ENCODE results near the gene CYP2D6. TPM values are rescaled to one million over a fixed set of nuclear protein-coding genes. Genes with fewer than 3 reads are reported as not detected.
"Not testable (repeated sequence)": the region's sequence is repeated elsewhere in the genome, so short reads cannot be mapped to it uniquely, and the experiment has no call there.

The CYP2D6 gene
- polyA plus RNA-seq, 4 donors: 2.5 to 7.3 (median 3.5) TPM

DNA sequence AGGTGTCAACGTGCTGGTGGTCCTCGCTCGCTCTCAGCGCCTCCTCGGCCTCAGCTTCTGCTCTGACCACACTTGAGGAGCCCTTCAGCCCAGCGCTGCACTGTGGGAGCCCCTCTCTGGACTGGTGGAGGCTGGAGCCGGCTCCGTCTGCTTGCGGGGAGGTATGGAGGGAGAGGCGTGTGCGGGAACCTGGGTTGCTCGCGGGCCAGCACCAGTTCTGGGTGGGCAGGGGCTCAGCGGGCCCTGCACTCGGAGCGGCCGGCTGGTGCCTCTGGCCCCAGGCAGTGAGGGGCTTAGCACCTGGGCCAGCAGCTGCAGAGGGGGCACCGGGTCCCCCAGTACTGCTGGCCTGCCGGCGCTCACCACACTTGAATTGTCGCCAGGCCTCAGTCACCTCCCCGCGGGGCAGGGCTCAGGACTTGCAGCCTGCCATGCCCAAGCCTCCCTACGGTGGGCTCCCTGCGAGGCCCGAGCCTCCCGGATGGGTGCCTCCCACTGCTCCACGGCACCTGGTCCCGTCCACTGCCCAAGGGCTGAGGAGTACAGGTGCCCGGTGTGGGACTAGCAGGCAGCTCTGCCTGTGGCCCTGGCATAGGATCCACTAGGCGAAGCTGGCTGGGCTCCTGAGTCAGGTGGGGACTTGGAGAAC lies 7.6 kb upstream of the CYP2D6 start:
- DNase-seq (ENCODE audit: low read depth in 4 of 4, low spot score in 3 of 4): no peak

DNA sequence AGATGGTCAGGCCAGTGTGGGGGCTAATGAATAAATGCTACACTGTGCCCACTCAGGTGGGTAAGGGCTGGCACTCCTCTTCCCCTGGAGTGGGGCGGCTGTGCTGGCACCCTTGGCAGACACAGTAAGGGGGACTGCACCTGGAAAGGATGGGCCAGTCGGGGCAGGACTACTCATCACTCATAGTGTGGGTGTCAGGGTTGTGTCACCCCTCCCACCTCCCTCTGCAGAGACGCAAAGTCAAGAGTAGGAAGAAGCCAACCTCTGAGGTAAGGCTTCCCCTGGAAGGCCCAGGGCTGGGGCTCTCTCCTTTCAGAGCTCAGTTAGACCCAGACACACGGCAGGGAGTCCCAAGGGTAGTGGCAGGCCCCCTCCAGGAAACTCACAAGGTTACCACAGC lies 5.1 kb upstream of the CYP2D6 start:
- DNase-seq (ENCODE audit: low read depth in 4 of 4, low spot score in 3 of 4): not testable (repeated sequence)

DNA sequence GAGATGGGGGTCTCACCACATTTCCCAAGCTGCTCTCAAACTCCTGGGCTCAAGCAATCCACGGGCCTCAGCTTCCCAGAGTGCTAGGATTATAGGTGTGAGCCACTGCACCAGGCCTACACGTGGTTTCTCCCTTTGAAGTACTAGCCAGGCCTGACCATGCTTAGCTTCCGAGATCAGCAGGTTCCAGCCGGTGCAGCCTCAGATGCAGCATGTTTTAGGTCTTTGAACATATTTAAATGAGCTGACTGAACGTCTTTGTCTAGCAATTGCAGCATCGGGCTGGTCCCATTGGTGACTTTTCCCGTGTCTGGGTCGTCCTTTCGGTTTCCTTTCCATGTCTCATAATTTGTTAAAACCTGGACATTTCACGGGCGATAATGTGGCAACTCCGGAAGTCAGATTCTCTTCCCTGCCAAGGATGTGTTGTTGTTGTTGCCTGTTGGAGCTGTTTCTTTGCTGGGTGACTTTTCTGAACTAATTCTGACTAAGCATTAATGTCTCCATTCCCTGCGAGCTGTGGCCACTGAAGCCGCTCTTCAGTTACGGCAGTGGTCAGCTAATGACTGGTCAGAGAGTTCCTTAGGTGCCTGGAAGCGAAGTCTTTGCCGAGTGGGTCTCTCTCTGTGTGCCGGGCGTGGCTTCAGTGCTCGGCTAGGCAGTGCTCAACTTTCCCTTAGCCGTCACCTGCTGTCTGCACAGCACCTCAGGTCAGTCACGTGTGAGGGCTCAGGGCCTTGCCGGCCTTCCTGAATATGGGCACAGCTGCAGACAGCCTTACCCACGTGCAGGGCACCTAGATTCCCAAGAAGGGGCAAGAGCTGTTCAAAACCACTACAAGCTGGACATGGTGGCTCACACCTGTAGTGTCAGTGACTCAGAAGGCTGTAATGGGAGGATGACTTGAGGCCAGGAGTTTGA lies 3.8 kb upstream of the CYP2D6 start:
- no peak for DNase-seq (ENCODE audit: low read depth in 4 of 4, low spot score in 3 of 4)

DNA sequence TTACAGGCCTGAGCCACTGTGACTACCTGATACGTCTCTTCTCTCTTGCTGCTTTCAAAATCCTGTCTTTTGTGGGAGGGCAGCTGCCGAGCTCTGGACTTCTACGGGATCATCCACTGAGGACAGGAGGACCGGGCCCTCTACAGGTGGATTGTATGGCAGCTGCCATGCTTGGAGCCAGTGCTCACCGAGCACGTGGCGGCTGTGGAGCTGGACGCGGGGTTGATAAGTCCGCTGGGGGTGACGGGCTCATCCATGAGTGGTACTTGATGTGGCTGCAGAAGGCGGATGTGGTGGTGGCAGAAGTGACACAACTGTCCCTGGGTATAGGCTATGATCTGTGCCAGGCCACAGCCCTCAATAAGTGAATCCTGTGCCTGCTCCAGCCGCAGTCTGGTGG lies 1.8 kb upstream of the CYP2D6 start:
- no peak for DNase-seq (ENCODE audit: low read depth in 4 of 4, low spot score in 3 of 4)

DNA sequence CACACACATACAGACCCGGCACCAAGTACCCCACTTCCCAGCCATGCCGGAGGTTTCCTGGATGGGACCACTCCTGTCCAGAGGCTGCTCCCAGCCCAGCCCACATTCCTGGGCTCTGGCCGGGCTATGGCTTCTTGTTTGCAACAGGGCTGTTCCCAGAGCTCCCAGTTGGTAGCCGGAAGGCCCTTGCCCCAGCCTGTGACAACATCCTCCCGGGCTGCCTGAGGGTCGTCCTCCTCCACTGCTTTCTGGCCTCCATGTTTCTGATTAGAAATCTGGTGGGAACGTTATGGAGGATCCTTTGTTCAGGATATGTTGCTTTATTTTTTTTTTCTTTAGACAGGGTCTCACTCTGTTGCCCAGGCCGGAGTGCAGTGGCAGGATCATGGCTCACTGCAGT lies 952 bp upstream of the CYP2D6 start:
- no peak for DNase-seq (ENCODE audit: low read depth in 4 of 4, low spot score in 3 of 4)

DNA sequence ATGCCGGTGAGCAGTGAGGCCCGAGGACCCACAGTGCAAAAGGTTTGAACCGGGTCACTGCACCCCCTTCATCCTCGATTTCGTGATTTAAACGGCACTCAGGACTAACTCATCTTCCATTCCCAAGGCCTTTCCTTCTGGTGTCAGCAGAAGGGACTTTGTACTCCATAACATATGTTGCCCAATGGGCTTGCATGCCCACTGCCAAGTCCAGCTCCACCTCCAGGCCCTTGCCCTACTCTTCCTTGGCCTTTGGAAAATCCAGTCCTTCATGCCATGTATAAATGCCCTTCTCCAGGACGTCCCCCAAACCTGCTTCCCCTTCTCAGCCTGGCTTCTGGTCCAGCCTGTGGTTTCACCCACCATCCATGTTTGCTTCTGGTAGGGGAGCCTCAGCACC lies 428 bp downstream of the CYP2D6 start:
- not testable (repeated sequence) for DNase-seq (ENCODE audit: low read depth in 4 of 4, low spot score in 3 of 4)

DNA sequence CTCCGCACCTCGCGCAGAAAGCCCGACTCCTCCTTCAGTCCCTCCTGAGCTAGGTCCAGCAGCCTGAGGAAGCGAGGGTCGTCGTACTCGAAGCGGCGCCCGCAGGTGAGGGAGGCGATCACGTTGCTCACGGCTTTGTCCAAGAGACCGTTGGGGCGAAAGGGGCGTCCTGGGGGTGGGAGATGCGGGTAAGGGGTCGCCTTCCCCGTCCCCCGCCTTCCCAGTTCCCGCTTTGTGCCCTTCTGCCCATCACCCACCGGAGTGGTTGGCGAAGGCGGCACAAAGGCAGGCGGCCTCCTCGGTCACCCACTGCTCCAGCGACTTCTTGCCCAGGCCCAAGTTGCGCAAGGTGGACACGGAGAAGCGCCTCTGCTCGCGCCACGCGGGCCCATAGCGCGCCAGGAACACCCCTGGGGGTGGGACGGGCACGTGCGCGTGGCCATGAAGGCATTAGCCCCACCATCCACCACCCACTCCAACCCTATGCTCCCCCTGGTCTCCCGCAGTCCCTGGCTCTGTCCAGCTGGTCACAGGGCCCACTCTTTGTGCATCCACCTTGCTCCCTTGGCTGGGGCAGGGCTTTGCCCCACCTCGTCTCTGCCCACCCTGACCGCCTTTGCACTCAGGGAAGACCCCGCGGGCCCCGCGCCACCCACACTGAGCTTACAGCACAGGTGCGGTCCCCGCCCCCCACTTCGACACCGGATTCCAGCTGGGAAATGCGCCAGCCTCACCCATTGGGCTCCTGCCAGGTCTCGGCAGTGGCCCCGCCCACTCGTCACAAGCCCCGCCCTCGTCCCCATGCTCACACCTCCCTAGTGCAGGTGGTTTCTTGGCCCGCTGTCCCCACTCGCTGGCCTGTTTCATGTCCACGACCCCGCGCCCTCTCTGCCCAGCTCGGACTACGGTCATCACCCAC lies 1.6 kb downstream of the CYP2D6 start:
- DNase-seq (ENCODE audit: low read depth in 4 of 4, low spot score in 3 of 4): not testable (repeated sequence)

DNA sequence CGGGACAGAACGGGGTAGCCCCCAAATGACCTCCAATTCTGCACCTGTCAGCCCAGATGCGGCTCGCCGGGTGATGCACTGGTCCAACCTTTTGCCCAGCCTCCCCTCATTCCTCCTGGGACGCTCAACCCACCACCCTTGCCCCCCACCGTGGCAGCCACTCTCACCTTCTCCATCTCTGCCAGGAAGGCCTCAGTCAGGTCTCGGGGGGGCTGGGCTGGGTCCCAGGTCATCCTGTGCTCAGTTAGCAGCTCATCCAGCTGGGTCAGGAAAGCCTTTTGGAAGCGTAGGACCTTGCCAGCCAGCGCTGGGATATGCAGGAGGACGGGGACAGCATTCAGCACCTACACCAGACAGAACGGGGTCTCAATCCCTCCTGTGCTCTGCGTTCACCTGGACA lies 2.6 kb downstream of the CYP2D6 start:
- not testable (repeated sequence) for DNase-seq (ENCODE audit: low read depth in 4 of 4, low spot score in 3 of 4)

DNA sequence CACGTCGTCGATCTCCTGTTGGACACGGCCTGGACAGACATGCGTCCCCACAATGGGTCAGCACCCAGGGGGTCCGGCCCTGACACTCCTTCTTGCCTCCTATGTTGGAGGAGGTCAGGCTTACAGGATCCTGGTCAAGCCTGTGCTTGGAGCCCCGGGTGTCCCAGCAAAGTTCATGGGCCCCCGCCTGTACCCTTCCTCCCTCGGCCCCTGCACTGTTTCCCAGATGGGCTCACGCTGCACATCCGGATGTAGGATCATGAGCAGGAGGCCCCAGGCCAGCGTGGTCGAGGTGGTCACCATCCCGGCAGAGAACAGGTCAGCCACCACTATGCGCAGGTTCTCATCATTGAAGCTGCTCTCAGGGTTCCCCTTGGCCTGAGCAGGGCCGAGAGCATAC lies 3.0 kb downstream of the CYP2D6 start:
- DNase-seq (ENCODE audit: low read depth in 4 of 4, low spot score in 3 of 4): no peak

DNA sequence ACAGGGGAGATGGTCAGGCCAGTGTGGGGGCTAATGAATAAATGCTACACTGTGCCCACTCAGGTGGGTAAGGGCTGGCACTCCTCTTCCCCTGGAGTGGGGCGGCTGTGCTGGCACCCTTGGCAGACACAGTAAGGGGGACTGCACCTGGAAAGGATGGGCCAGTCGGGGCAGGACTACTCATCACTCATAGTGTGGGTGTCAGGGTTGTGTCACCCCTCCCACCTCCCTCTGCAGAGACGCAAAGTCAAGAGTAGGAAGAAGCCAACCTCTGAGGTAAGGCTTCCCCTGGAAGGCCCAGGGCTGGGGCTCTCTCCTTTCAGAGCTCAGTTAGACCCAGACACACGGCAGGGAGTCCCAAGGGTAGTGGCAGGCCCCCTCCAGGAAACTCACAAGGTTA lies 7.1 kb downstream of the CYP2D6 start:
- not testable (repeated sequence) for DNase-seq (ENCODE audit: low read depth in 4 of 4, low spot score in 3 of 4)

DNA sequence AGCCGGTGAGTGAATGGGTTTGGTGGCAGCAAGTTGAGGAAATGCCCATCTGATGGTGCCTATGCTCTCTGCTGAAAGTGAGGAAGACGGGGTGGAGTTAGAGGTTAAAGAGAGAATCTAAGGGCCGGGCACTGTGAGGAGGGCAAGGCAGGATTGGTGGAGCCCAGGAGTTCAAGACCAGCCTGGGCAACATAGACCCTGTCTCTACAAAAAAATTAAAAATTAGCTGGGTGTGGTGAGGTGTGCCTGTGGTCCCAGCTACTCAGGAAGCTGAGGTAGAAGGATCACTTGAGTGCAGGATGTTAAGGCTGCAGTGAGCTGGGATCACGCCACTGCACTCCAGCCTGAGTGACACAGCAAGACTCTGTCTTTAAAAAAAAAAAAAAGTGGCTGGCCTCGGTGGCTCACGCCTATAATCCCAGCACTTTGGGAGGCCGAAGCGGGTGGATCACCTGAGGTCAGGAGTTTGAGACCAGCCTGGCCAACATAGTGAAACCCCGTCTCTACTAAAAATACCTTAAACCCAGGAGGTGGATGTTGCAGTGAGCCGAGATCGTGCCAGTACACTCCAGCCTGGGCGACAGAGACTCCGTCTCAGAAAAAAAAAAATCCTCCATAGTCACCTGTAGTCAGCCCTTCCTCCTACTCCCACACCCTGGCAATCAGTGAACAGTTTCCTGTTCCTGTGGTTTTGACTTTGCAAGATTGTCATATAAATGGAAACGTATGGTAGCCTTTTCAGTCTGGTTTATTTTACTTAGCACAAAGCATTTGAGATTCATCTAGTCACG lies 10.2 kb downstream of the CYP2D6 start:
- DNase-seq (ENCODE audit: low read depth in 4 of 4, low spot score in 3 of 4): not testable (repeated sequence)

DNA sequence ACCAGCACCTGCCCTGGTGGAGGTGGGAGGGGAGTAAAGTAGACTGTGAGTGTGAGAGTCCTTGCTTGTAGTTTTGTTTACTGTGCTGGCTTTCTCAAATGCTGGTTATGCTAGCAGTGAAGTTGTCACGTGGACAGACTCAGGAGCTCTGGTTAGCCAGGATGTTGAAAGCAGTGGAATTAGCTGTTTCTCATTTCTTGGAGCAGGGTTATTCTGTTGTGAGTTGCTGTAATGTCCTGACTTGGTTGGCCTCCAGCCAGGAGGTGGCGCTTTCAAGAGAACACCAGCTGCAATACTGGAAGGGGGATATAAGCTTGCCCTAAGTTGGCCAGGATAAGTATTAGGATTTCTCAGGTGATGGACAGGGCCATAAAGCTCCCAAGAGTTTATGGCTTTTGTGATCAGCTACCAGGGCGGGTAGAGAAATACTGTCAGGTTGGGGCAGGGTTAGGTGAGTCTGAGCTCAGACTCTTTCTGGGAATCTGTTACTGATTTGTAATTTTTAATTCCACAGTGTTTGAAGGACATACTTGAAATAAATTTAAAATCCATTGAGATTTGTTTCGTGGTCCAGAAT lies 13.7 kb downstream of the CYP2D6 start:
- no peak for DNase-seq (ENCODE audit: low read depth in 4 of 4, low spot score in 3 of 4)

DNA sequence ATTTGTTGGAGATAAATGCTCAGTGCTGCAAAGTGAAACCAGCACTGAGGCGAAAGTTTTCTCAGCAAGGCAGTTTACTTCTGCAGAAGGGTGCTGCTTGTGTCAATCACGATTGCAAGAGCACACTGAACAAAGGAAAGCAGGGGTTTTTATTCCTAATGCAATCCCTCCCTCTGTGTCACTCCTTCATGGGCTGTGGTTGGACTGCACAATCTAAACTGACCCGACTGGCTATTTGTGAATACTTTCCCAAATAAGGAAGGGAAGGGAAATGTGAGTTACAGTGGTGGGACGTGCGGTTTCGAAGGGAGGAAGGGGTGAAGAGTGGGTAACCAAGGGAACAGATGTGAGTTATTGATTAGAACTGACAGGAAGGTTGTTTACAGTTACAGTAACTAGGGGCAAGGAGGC lies 15.2 kb downstream of the CYP2D6 start:
- not testable (repeated sequence) for DNase-seq (ENCODE audit: low read depth in 4 of 4, low spot score in 3 of 4)

DNA sequence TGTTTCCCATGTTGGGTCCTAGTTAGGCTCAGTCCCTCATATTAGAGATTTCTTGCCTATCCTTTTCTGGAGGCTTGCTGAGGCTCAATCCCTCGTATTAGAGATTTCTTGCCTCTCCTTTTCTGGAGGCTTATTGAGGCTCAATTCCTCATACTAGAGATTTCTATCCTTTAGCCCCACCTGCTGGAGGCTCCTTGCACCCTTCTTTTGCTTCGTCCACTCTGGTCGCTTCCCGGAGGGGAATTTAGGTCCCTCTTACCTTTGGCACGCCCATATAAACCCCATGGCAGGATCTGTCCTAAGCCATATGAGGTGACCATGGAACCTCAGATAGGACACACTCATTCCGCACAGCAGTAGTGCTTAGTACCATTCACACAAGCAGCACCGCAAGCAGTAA lies 15.9 kb downstream of the CYP2D6 start:
- DNase-seq (ENCODE audit: low read depth in 4 of 4, low spot score in 3 of 4): no peak

DNA sequence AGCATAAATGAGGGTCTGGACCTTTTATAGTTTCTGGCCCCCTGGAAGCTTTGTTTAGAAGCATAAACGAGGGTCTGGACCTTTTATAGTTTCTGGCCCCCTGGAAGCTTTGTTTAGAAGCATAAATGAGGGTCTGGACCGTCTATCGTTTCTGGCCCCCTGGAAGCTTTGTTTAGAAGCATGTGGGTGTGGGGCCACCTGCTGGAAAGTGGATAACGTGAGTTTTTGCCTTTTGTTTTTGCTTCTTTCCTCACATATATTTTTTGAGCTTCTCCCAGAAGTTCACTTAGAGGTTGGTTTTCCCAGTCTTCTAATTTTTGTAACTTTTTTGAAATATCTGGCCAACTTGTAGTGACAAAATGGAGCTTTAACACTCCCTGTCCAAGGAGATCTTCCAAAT lies 17.8 kb downstream of the CYP2D6 start:
- DNase-seq (ENCODE audit: low read depth in 4 of 4, low spot score in 3 of 4): not testable (repeated sequence)

DNA sequence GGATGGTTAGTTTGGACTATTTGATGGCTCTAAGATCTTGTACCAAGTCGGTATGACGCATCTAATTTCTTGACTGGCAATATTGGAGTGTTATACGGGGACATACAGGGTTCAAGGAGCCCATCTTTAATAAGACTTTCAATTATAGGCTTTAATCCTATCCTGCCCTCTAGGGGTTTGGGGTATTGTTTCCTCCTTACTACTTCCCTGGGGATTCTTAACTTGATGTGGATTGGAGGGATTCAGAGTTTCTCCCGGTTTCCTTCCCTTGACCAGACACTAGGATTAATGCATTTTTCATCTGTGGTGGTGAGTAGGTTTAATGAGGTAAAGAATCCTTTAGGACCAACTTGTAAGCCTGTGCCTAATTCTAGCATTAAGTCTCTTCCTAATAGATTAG lies 18.8 kb downstream of the CYP2D6 start:
- DNase-seq (ENCODE audit: low read depth in 4 of 4, low spot score in 3 of 4): no peak

DNA sequence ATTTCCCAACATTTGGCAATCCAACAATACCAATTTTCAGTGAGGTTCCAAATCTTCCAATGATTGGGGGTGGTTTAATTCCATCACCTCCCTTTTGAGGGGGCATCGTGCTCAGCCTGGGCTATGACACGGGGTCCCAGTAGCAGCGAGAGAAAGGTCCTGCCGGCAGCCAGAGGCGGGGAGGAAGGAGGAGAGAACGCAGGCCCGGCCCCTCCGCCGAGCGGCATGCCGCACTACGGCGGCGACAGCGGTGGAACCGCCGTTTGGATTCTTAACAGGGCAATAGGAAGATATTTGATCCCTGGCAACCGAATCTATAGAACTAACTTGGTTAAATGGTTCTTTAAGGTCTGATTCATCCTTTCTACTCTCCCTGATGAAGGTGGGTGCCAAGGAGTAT lies 21.8 kb downstream of the CYP2D6 start:
- DNase-seq (ENCODE audit: low read depth in 4 of 4, low spot score in 3 of 4): no peak

DNA sequence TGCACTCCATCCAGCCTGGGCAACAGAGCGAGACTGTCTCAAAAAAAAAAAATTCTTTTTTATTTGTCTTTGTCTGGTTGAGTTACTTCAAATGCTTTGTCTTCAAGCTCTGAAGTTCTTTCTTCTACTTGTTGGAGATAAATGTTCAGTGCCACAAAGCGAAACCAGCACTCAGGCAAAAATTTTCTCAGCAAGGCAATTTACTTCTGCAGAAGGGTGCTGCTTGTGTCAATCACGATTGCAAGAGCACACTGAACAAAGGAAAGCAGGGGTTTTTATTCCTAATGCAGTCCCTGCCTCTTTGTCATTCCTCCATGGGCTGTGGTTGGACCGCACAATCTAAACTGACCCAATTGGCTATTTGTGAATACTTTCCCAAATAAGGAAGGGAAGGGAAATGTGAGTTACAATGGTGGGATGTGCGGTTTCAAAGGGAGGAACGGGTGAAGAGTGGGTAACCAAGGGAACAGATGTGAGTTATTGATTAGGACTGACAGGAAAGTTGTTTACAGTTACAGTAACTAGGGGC lies 26.2 kb downstream of the CYP2D6 start:
- DNase-seq (ENCODE audit: low read depth in 4 of 4, low spot score in 3 of 4): not testable (repeated sequence)

DNA sequence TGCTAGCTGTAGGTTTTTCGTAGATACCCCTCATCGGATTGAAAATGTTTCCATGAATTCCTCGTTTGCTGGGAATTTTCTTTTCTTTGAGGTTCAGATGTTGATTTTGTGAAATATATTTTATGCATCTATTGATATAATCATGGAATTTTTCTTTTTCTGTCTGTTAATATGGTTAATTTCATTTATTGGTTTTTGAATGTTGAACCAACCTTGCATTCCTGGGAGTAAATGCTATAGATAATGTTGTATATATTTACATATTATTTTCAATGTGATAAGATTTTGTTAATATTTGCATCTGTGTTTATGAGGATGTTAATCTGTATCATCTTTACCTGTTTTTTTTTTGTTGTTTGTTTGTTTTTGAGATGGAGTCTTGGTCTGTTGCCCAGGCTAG lies 29.4 kb downstream of the CYP2D6 start:
- no peak for DNase-seq (ENCODE audit: low read depth in 4 of 4, low spot score in 3 of 4)

DNA sequence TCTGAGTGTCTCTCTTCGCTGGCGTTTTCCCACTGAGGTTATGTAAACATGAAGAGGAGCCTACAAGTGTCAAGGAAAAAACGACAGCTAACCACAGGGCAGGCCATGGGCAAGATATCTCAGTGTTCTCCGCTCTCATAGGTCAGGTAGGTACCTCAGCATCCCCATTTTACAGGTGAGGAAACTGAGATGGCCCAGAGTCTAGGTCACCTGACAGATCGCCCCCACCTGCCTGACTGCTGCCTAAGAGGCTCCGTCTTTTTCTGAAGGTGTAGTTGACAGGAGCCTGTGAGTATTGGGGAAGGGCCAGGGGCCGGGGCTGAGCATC lies 39.2 kb downstream of the CYP2D6 start:
- DNase-seq (ENCODE audit: low read depth in 4 of 4, low spot score in 3 of 4): no peak
